H1 (cell line): ENCODE data around the gene TPSD1. TPM values are rescaled to one million over a fixed set of nuclear protein-coding genes. Genes with fewer than 3 reads are reported as not detected.
"Not testable (repeated sequence)": the region's sequence is repeated elsewhere in the genome, so short reads cannot be mapped to it uniquely, and the experiment has no call there.

Experiments used
- CTCF ChIA-PET: fragments of 300-600 bp; sonication (Branson Sonifier 250); formaldehyde crosslinking; loops from one replicate; lab custom pipeline; 2021; ENCODE audit not compliant: partially characterized antibody; lab: Charles Lee
- POLR2A ChIA-PET: fragments of 300-600 bp; sonication (Branson Sonifier 250); formaldehyde crosslinking; loops from one replicate; lab custom pipeline; 2021; ENCODE audit warnings: inconsistent platforms; ENCODE audit not compliant: partially characterized antibody; lab: Charles Lee
- DNase-seq, 2 experiments: peaks; one replicate each; pipeline versions ENCODE4 v3.0.0 to v3.0.0-alpha.2; 2010 to 2022; ENCODE audit warnings: low spot score in 2 of 2, low read depth in 1 of 2, mixed read lengths in 1 of 2
- FAIRE-seq: peaks from 2 replicates; lab custom pipeline; 2011; peaks lifted over from hg19 to GRCh38; lab: Jason Lieb, UNC
- H2AFZ ChIP-seq: 2 replicates; pipeline ENCODE4 v1.8.1; 2012; ENCODE audit warnings: low read length, inconsistent platforms
- H2AK5ac ChIP-seq: 2 replicates; pipeline ENCODE4 v1.6.1; 2013; ENCODE audit warnings: low read depth, low read length
- H2BK120ac ChIP-seq: replicated peaks from 2 replicates; pipeline ENCODE3; 2013; ENCODE audit warnings: low read depth, low read length, inconsistent platforms
- H2BK12ac ChIP-seq: 2 replicates; pipeline ENCODE4 v1.6.1; 2013; ENCODE audit warnings: low read depth, low read length
- H2BK15ac ChIP-seq: 2 replicates; pipeline ENCODE4 v1.6.1; 2013; ENCODE audit warnings: low read length
- H2BK20ac ChIP-seq: 2 replicates; pipeline ENCODE4 v1.6.1; 2013; ENCODE audit warnings: low read length
- H2BK5ac ChIP-seq: 2 replicates; pipeline ENCODE4 v1.6.1; 2013; ENCODE audit warnings: low read depth, low read length
- H3K14ac ChIP-seq: 2 replicates; pipeline ENCODE4 v1.6.1; 2013; ENCODE audit warnings: inconsistent platforms; ENCODE audit not compliant: insufficient read length
- H3K18ac ChIP-seq: 2 replicates; pipeline ENCODE4 v1.6.1; 2013; ENCODE audit warnings: low read length; ENCODE audit errors: extremely low read depth
- H3K23ac ChIP-seq: 2 replicates; pipeline ENCODE4 v1.6.1; 2013; ENCODE audit warnings: inconsistent platforms; ENCODE audit not compliant: insufficient read length
- H3K23me2 ChIP-seq: 2 replicates; pipeline ENCODE4 v1.6.1; 2013; ENCODE audit warnings: low read depth, low read length
- H3K27ac ChIP-seq: 2 replicates; pipeline ENCODE4 v1.6.1; 2011; ENCODE audit warnings: low read depth, low read length, inconsistent platforms
- H3K27me3 ChIP-seq, 4 experiments: replicated peaks in 1 of 4; 1 replicate in 1 of 4; 2 replicates in 3 of 4; pipeline versions ENCODE4 v1.6.1 to v1.8.1; 2011 to 2013; ENCODE audit warnings: low read length in 3 of 4, mild to moderate bottlenecking in 3 of 4, inconsistent platforms in 2 of 4, mixed read lengths in 2 of 4, moderate library complexity in 1 of 4; ENCODE audit not compliant: control insufficient read depth in 3 of 4, insufficient read depth in 3 of 4; ENCODE audit errors: extremely low read depth in 1 of 4
- H3K36me3 ChIP-seq, 4 experiments: 2 replicates each; pipeline versions ENCODE4 v1.6.1 to v1.8.1; 2011 to 2013; ENCODE audit warnings: mild to moderate bottlenecking in 4 of 4, low read length in 3 of 4, moderate library complexity in 2 of 4, control low read depth in 1 of 4, inconsistent platforms in 1 of 4; ENCODE audit not compliant: insufficient read depth in 4 of 4, control insufficient read depth in 2 of 4
- H3K4ac ChIP-seq: replicated peaks from 2 replicates; pipeline ENCODE3; 2013; ENCODE audit warnings: low read length, low read depth, mixed read lengths, inconsistent platforms; ENCODE audit not compliant: insufficient read length
- H3K4me1 ChIP-seq, 4 experiments: replicated peaks in 1 of 4; 1 replicate in 1 of 4; 2 replicates in 3 of 4; pipeline versions ENCODE4 v1.6.1 to v1.8.1; 2011 to 2013; ENCODE audit warnings: low read length in 3 of 4, inconsistent platforms in 2 of 4, mixed read lengths in 1 of 4; ENCODE audit not compliant: insufficient read depth in 4 of 4, control insufficient read depth in 3 of 4
- H3K4me2 ChIP-seq, 2 experiments: 2 replicates each; pipeline versions ENCODE4 v1.6.1 to v1.8.1; 2011 to 2013; ENCODE audit warnings: low read depth in 2 of 2, low read length in 2 of 2, control low read depth in 1 of 2, inconsistent platforms in 1 of 2, mild to moderate bottlenecking in 1 of 2; ENCODE audit not compliant: insufficient read depth in 1 of 2
- H3K4me3 ChIP-seq, 4 experiments: fragments of 200-600, 300-600 bp in 1 of 4; sonication (generic), shearing (Covaris generic), sonication (Bioruptor Twin) in 1 of 4; 2 replicates each; pipeline versions ENCODE4 v1.5.1 to v1.8.1; 2011 to 2016; ENCODE audit warnings: low read length in 4 of 4, low read depth in 3 of 4, control low read depth in 2 of 4, inconsistent platforms in 2 of 4, mild to moderate bottlenecking in 2 of 4, mixed read lengths in 1 of 4, moderate library complexity in 1 of 4; ENCODE audit not compliant: insufficient read depth in 2 of 4; ENCODE audit errors: extremely low read depth in 1 of 4
- H3K56ac ChIP-seq: replicated peaks from 2 replicates; pipeline ENCODE3; 2013; ENCODE audit warnings: low read depth, mild to moderate bottlenecking, mixed read lengths, low read length, inconsistent platforms; ENCODE audit not compliant: insufficient read length
- H3K79me1 ChIP-seq: 2 replicates; pipeline ENCODE4 v1.6.1; 2013; ENCODE audit warnings: low read depth, low read length, control low read depth
- H3K79me2 ChIP-seq, 2 experiments: 2 replicates each; pipeline versions ENCODE4 v1.6.1 to v1.8.1; 2012 to 2013; ENCODE audit warnings: low read length in 2 of 2, mild to moderate bottlenecking in 2 of 2, inconsistent platforms in 1 of 2; ENCODE audit not compliant: insufficient read depth in 2 of 2, control insufficient read depth in 1 of 2
- H3K9ac ChIP-seq, 4 experiments: replicated peaks in 1 of 4; 1 replicate in 1 of 4; 2 replicates in 3 of 4; pipeline versions ENCODE4 v1.6.1 to v1.8.1; 2011 to 2013; ENCODE audit warnings: low read depth in 3 of 4, low read length in 3 of 4, control low read depth in 2 of 4, mild to moderate bottlenecking in 2 of 4, moderate library complexity in 2 of 4, inconsistent platforms in 1 of 4; ENCODE audit errors: extremely low read depth in 1 of 4
- H3K9me3 ChIP-seq, 2 experiments: 2 replicates each; pipeline versions ENCODE4 v1.6.1 to v1.8.1; 2012 to 2013; ENCODE audit warnings: mild to moderate bottlenecking in 2 of 2, moderate library complexity in 2 of 2, control low read depth in 1 of 2, inconsistent platforms in 1 of 2, low read depth in 1 of 2, low read length in 1 of 2, mixed read lengths in 1 of 2; ENCODE audit not compliant: insufficient read depth in 2 of 2
- H4K20me1 ChIP-seq, 2 experiments: replicated peaks in 1 of 2; 2 replicates each; pipeline versions ENCODE3 to v1.8.1; 2011 to 2013; ENCODE audit warnings: inconsistent platforms in 2 of 2, low read length in 2 of 2, mild to moderate bottlenecking in 1 of 2; ENCODE audit not compliant: insufficient read depth in 2 of 2, control insufficient read depth in 1 of 2
- H4K5ac ChIP-seq: 2 replicates; pipeline ENCODE4 v1.6.1; 2013; ENCODE audit warnings: low read length, low read depth, mixed read lengths, inconsistent platforms; ENCODE audit not compliant: insufficient read length
- H4K8ac ChIP-seq: 2 replicates; pipeline ENCODE4 v1.8.0; 2013; ENCODE audit warnings: mild to moderate bottlenecking, moderate library complexity, low read length, inconsistent platforms; ENCODE audit not compliant: insufficient read depth; ENCODE audit errors: extremely low read depth
- H4K91ac ChIP-seq: replicated peaks from 2 replicates; pipeline ENCODE3; 2013; ENCODE audit warnings: low read length, mixed read lengths, inconsistent platforms; ENCODE audit not compliant: insufficient read length
- WGBS, 2 experiments: shearing (Covaris generic) in 1 of 2; methylation state at CpG; one replicate each; pipeline versions ENCODE4 v1.1.6 to v1.1.7; 2013 to 2015; ENCODE audit warnings: low lambda C conversion rate in 2 of 2, mixed read lengths in 2 of 2, inconsistent platforms in 1 of 2, low coverage in 1 of 2, missing lambda C conversion rate in 1 of 2; ENCODE audit not compliant: insufficient replicate concordance in 2 of 2, insufficient coverage in 1 of 2, insufficient read length in 1 of 2; ENCODE audit errors: extremely low coverage in 1 of 2, missing lambda C conversion rate in 1 of 2; 5-methylcytosine and 5-hydroxymethylcytosine counted together
- polyA plus RNA-seq, 7 experiments: library from polyadenylated mRNA; depleted of rRNA in 3 of 7; stranded (reverse) in 5 of 7; unstranded in 2 of 7; fragments of >200 nt in 5 of 7; fragments of 200-250 nt in 2 of 7; gene quantifications; 1 replicate in 5 of 7; 2 replicates in 1 of 7; 4 replicates in 1 of 7; pipeline versions ENCODE4 v1.2.1 to v1.2.3, GENCODE V29; 2011 to 2013; ENCODE audit warnings: missing spikeins in 2 of 7, mixed read lengths in 2 of 7
- total RNA-seq: library from RNA; stranded (reverse); fragmentation: NEBNext Ultra II Directional; extraction: Animal tissue kit (Norgen Biotek cat#: 25700); gene quantifications from 2 replicates; pipeline ENCODE4 v1.2.1, GENCODE V29; 2021

The TPSD1 gene
- total and polyA plus RNA-seq, 2 of the 8 experiments (the other 6 are each of a cell fraction or from before 2014, with no cell fraction given) = 0.26 TPM; not detected in 1

DNA sequence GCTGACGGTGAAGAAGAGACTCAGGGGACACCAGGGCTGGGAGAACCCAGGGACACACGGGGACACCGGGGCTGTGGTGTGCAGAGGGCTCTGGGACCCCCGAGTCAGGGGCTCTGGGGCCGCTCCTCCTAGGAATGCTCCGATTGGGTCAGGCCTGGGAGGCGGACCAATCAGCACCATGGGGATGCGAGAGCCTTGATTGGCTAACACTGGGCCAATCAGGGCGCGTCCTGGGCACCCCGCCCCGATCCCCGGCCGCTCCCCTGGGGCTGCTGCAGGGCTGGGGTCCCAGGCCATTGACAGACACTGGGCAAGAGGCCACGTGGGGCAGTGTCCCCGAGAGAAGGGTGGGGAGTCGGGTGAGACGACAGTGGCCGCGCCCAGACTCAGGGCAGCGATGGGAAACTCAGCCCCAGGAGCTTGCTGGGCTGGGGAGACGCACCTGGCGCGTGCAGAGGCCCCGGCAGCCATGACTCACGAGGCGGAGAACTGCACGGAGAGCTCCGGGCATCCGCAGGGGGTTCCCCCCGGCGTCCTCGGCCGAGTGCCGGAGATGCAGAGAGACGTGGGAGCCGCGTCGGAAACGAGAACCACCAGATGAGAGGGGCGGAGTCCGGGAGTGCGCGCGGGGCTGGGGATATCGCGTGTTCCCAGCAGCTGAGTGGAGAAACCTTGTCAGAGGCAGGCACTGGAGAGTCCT is 23.7 kb upstream of the TPSD1 start:
- H2BK12ac ChIP-seq, H3K14ac ChIP-seq, H2BK15ac ChIP-seq, H4K8ac ChIP-seq, FAIRE-seq, H3K79me2 ChIP-seq, H3K79me1 ChIP-seq, H2BK20ac ChIP-seq, H2BK5ac ChIP-seq, CTCF ChIA-PET, DNase-seq, H2AFZ ChIP-seq, H3K4ac ChIP-seq, H3K36me3 ChIP-seq, H3K23ac ChIP-seq, H4K20me1 ChIP-seq, H3K9ac ChIP-seq, H3K56ac ChIP-seq, H3K9me3 ChIP-seq, H3K23me2 ChIP-seq, H4K91ac ChIP-seq, POLR2A ChIA-PET, H3K4me1 ChIP-seq, H2AK5ac ChIP-seq, H3K27ac ChIP-seq, H2BK120ac ChIP-seq, H4K5ac ChIP-seq, H3K18ac ChIP-seq, H3K4me3 ChIP-seq, H3K27me3 ChIP-seq, H3K4me2 ChIP-seq: not testable (repeated sequence)
- WGBS, 2 experiments = no CpG with 5 or more reads among the region's 47 CpGs

GRCh38 chr16:1236659-1237058 is 19.2 kb upstream of the TPSD1 start:
- H2BK5ac ChIP-seq, H2AK5ac ChIP-seq, H3K27me3 ChIP-seq, H3K23me2 ChIP-seq, H3K18ac ChIP-seq, H3K23ac ChIP-seq, H4K8ac ChIP-seq, H4K5ac ChIP-seq, H3K4me3 ChIP-seq, H2AFZ ChIP-seq, DNase-seq, H2BK15ac ChIP-seq, H3K4me1 ChIP-seq, H3K9ac ChIP-seq, H3K4ac ChIP-seq, H3K27ac ChIP-seq, H3K9me3 ChIP-seq, H3K14ac ChIP-seq, H2BK20ac ChIP-seq, H4K20me1 ChIP-seq, H3K79me1 ChIP-seq, H3K4me2 ChIP-seq, CTCF ChIA-PET, H3K79me2 ChIP-seq, H3K36me3 ChIP-seq, H4K91ac ChIP-seq, H2BK12ac ChIP-seq, FAIRE-seq, H2BK120ac ChIP-seq, POLR2A ChIA-PET, H3K56ac ChIP-seq: not testable (repeated sequence)
- no CpG with 5 or more reads among the region's 29 CpGs for WGBS, 2 experiments
